ENCODE data around the gene PLEKHG3.
A peak's percentile ranks its signal among the peaks of the same experiment; 100 is the strongest.

PLEKHG3 gene

DNA sequence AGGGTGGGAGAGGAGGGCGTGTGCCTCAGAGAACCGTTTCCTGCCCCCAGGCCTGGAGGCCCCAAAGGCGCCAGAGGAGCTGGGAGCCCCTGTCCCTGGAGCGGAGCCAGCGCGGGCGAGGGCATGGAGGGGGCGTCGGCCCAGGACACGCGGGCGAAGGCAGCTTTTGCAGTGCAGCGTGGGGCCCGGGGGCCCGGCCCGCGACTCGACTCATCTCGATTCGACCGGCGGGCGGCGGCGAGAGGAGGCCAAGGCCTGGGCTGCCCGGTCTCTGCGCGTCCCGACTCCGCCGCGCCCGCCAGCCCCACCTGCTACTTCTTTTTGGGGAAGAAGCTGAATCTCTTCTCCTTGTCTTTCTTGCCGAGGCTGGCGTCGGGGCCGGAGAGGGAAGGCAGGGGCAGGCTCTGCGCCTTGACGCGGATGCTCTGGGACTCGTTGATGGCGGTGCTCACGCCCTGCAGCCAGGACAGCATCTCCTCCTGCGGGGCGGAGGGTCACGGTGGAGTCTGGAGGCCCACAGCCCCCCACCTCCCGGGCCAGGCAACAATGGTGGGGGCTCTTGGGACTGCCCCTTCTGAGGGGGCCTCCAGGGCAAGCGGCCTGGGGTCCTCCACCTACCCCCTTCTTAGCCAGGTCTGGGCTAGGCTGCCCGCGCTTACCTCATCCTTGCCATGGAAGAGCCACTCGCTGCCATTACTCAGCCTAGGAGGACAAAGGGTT lies 44.9 kb downstream of the PLEKHG3 start:
- DNase-seq, result no peak

DNA sequence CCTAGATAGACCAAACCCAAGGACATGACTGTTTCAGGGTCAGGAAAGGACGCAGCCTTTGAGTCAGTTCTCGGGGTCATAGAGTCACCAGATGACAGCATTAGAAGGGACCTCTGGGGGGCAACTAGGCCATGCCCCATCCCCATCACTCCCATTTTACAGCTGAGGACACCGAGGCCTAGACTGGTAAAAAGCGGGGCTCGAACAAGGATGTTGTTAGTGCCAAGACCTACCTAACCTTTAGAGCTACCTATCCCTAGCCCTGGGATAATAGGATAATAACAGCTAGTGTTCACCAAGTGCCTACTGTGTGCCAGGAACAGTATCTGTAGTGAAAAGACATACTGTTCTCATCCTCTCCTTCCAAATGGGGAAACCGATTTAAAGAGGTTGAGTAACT lies 48.7 kb downstream of the PLEKHG3 start:
- DNase-seq, result no peak

DNA sequence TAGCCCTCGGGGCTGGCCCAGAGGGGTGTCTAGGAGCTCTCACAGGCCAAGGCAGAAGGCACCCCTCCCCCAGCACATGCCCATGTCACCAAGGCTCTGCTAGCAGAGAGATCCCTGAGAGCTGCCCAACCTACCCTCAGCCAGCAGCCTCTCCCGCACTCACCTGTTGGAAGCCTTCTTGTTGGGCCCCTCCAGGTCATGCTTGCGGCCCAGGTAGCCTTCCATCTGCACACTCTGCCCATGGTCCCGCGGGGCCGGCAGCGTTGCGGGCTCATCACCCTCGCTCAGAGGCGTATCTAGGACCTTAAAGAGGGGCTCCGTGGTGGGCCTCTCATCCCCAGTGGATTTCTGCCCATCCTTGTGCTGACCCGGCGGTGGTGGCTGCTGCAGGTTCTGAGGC lies 49.1 kb downstream of the PLEKHG3 start:
- DNase-seq, result no peak

DNA sequence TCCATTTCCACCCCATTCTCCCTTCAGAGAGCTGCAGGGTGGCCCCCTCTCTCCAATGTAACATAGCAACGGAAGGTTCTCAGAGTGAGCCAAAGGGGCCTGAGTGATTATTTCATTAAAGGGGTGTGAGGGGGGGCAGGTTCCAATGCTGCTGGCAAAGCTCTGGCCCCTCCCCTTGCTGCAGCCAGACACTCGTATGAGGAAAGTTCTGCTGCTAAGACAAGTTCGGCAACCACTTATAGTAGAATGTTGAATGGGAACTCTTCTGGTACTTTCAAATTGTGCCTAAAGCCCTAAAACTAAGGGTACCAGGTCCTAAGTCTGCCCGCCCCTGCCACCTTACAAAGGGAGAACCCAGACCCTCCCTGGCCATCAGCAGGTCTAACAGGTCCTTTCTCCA lies 49.8 kb downstream of the PLEKHG3 start:
- DNase-seq, result no peak

DNA sequence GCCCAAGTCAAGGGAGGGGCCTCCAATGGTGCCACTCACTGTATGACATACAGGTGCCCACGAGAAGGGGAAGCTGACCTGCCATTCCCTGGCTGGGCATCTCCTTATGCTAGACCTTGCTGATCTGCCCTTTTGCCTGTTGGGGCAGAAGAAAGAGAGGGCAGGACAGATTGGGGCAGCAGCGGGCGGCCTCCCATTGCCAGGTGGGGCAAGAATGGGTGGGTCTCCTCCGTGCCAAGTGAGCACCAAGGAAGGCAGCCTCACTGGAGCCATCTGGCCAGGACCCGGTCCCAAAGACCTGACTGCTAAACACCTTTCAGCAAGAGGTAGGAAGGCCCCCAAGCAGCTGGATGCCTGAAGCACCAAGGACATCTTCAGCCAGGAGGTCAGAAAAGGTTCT lies 50.5 kb downstream of the PLEKHG3 start:
- DNase-seq, result no peak

DNA sequence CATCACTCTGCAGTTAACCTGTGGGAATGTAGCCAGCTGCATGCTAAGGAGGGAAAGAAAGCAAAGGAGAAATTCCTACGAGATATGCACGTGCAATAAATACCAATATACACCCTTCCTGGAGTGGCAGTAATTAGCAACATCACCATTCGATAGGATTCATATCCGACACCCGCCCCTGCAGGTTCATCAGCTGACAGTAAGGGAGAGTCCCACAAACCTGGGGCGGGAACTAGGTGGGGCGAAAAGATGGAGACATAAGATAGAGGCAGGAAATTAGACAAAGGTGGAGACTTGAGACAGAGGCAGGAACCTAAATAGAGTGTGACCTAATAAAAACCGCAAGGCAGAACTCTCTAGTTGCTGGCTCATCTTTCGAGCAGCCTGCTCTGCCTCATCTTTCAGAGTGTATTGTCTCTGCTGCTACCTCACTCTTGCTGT lies 51.6 kb downstream of the PLEKHG3 start:
- no peak for DNase-seq

DNA sequence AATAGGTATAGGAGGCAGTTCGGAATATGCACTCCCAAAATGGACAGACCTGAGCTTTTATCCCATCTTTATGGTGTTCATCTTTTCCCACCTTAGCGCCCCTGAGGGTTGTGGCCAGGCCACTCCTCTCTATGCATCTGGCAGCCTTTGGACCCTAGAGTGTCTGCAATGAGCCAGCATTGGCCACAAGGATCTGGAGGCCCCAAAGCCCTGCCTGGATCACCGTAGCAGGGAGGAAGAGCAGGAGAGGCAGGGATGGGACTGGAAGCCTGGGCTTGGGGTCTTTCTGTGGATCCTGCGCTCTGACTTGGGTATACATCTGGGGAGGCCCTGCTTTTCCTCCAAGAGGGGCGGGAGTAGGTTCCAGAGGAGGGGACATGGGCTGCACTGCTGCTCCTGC lies 52.5 kb downstream of the PLEKHG3 start:
- no peak for DNase-seq

DNA sequence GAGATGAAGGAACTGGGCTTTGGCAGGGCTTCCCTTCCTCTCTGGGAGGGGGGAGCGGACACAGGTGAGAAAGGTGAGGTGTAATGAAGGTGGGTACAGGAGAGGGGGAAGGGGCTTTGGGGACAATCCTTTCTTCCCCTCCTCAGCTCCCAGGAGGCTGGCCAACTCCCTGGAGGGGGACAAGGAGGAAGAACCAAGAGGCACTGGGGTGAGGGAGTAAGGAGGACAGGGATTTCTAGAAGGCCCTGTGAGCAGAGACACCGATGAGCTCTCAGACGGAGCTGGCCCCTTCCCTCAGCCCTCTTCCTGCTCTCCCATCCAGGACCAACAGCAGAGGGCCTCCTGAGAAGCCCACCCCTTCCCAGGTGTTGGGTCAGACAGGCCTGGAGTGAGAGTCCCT lies 53.4 kb downstream of the PLEKHG3 start:
- no peak for DNase-seq

DNA sequence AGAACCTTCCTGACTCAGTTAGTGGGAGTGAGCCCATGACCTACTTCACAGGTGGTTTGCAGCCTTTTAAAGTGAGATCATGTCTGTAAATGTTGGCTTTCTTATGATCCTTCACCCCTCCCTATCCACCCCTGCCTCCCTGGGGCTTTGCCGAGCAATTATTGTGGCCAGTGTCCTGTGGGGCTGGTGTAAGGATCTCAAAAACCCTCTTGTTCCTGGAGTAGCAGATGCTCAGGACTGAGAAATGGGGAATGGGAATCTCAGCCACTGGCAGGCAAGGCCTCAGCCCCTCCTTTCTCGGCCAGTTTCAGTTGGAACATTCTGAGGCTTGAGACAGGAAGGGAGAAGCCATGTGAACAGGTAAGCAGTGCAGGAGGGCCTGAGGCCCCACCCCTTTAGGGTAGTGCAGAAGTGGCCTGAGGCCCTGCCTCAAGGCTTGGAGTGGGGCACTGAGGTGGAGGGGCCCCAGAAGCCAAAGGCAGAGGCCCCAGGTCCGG lies 53.8 kb downstream of the PLEKHG3 start:
- DNase-seq, result no peak

DNA sequence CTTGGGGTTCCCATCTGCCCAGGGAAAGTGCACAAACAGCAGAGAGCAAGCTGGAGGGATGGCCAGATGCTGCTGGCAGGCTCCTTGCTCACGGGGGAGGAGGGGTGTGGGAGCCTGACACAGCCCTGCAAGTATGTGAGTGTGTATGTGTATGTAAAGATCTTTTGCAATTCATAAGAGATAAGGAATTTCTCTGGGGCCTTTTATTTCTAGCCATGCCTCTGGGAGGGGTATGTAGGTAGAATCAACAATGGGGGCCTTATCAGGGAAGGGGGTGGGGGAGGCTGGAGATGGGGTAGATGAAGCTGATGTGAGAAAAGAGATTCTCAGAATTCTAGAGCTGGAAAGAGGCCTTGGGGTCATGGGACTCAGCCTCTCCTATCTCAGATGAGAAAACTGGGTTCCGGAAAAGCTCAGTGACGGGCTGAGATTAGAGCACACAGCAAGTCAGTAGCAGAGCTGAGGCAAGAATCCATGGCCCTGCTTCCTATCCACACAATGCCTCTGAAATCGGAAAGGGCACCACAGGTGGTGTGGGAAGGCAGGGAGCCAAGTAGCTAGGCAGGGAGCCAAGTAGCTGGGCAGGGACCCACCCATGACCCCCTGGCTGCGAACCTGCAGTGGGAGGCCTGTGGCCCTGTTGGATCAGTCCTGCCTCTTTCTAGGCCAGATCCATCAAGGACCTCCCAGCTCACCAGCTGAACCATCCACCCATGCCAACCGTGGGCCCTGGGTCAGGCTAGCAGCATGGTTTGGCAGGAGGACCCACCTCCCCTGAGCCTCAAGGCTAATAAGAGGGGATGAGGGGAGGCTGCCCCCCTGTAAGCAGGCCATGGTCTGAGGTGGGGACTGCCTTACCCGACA lies 54.7 kb downstream of the PLEKHG3 start:
- no peak for DNase-seq

DNA sequence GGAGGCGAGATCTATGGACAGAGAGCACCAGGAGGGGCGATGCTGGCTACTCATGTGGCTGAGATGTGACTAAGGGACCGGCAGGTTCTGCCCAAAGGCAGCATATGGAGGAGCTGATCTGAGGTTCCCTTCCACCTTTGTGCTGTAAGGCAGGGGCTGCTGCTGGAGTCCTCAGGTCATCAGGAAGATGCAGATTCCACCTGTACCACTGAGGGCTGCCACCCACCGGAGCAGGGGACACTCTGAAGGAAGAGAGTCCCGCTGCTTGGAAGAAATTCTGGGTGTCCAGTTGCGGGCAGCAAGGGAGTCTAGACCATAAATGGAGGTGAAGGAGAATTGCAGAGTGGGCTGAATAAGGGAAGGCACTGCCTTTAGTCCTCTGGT lies 55.3 kb downstream of the PLEKHG3 start:
- DNase-seq, result no peak

DNA sequence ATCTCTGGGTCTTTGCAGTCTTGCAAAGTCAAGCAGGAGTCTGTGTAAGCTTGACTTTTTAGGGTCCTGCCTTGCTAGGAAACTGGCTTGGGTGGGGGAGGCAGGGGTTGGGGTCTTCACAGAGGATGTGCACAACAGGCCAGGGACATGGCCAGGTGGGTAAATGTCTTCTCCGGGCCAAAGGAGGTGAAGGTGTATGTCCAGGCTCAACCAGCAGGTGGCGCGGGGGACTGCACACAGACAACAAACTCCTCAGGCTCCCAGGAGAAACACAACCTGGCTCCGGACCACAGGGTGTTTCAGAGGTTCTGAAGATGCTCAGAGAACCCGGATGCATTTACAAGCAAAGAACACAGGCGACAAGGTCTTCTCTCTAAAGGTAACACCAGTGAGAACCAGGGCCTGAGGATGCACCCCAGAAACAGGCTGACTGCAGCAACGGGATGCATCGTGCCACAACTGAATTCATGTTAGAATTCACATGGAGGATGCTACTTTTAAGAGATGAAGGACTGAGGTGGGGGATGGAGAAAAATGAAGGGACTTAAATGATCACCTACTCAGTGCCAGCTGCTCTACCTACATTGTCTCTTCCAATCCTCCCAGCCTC lies 56.0 kb downstream of the PLEKHG3 start:
- peak; percentile 18 for DNase-seq

DNA sequence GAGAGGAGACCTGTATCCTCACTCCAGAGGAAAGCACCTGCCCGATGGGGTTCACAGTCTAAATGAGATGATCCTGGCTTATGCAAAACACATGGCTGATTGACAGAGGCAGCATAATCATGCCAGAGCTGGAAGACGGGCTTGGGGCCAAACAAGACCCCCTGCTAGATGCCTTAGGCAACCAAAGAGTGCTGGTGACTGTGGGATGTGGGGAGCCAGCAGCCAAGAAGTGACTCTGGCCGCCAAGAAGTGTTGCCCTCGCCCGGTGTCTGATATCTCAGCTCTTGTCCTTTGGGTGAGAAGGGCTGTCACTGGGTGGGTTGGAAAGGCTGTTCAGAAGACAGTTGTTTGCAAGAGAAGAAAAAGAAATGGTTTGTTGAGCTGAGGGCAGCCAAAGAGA lies 56.7 kb downstream of the PLEKHG3 start:
- no peak for DNase-seq

DNA sequence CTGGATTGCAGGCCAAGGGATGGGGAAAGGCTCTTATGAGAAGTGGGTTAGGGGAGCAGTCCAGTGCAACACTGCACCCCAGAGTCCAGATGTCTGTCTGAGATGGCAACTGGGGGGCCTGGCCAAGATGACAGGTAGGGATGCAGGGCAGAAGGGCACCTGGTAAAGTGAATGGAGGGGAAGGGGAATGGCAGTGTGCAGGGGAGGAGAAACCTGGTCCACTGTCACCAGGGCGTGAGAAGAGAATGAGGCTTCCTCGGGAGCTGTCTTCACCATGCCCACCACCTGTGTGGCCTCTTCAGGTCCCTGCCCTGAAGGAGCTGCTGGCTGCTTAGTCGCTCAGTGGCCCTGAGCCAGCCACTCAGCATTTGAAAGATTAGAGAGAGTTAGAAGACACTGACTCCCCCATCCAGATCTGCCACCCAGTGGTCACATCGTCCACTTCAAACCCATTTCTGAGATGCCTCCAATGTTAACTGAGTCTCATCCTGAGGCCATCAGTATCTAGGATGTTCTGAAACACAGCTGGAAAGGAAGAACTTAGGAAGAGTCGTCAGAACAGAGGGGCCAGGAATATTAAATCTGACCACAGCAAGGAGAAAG lies 57.3 kb downstream of the PLEKHG3 start:
- no peak for DNase-seq

DNA sequence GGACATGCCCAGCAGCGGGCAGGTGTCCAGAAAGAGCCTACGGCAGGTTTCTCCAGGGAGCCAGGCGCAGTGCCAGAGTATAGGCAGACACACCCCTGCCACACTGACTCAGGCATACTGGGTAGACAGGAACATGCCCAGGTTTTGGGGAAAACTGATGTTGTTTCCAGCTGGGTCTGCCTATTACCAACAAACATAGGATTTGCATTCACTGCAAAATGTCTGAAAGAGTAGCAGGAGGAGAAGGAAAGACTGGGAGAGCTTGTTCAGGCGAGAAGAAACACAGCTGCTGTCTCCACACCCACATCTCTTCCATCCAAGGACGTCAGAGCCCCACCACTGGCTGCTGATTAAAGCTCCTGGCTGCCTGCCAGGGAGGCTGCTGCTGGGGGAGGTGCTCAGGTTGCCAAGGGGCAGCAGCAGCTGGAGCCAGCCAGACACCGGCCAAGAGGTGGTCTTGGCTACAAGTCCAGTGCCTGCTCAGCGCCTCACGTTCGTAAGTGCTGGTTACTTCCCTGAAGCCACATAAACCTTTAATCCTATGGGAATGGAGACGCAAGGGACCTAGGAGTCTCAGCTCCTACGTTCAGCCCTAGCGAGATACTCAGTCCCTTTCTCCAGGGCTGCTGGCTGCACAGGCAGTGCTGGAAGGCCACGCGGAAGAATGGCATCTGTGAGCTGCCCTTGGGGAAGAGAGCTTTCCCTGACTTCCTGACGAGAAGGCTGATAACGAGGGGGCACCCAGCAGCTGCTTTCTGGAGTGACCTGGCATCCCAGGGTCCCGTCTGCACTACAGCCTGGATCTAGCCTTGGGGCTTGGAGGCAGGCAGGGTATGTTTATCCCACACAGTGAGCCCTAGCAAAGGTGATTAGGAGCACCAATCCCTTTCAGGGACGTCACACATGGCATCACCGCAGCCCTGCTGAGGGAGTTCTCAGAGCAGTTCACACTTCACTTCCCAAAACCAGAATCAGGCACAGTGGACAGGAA lies 58.1 kb downstream of the PLEKHG3 start:
- DNase-seq, result peak; percentile 91

DNA sequence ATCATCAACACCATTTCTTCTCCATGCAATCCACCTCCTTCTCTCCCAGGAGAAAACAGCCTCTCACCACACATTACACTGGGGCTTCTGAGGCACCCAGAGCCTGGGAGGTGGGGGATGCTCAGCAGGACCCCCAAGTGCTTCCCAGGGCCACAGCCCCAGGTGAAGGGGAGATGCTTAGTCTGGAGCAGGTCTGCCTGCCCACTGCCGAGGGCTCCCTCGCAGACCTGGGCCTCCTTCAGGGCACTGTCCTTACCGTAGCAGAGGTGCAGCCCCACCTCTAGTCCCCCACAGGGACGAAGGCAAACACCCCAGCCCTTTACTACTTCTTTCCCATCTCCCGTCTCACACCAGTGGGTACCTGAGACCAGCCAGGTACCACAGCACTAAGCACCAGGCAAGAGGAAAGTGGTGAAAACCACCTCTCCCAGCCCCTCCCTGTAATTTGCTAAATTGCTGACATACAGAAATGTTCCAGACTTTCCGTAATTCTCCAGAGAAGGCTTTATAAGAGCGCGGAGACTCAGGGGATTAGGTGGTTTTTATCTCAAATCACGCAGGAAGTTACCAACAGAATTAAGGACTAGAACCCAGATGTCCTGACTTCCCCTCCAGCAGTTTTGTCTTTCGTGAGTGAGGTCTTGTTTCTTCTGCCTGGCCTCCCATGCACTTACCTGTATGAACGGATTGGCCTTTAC lies 59.0 kb downstream of the PLEKHG3 start:
- DNase-seq, result no peak

DNA sequence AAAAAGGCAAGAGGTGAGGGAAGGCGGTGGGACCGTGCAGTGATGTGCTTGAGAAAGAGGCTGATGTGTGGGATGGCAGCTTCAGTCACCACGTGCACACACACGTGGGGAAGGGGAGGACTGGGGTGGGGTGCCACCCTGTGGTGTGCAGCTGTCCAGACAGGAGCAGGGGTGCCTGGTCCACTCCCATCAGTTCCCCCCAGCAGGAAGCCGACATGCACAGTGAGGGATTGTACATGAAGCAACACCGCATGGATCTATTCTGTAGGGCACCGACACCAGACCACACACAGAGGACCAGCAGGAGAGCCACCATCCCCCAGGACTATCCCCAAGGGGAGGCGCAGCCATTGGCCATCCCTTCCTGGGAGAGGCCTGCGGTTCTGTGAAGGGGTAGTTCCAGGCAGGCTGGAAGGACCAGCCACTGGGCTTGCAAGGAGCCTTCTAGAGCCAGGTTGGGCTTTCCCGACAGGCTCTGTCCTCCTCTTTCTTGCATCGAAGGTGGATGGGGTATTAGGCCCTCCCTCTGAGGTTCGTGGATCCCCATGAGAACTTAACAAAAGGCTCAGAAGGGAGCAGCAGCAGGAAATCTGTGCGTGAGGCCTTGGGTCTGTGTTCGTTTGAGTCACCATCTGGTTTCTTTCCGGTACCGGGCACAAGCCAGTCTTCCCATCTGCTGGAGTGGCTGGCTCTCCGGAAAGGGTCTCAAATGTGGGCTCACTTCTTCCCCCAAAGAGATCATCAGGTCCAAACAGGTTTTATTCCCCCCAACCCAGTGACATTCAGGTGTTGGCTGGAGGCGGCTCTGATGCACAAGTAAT lies 59.8 kb downstream of the PLEKHG3 start:
- peak; percentile 55 for DNase-seq

DNA sequence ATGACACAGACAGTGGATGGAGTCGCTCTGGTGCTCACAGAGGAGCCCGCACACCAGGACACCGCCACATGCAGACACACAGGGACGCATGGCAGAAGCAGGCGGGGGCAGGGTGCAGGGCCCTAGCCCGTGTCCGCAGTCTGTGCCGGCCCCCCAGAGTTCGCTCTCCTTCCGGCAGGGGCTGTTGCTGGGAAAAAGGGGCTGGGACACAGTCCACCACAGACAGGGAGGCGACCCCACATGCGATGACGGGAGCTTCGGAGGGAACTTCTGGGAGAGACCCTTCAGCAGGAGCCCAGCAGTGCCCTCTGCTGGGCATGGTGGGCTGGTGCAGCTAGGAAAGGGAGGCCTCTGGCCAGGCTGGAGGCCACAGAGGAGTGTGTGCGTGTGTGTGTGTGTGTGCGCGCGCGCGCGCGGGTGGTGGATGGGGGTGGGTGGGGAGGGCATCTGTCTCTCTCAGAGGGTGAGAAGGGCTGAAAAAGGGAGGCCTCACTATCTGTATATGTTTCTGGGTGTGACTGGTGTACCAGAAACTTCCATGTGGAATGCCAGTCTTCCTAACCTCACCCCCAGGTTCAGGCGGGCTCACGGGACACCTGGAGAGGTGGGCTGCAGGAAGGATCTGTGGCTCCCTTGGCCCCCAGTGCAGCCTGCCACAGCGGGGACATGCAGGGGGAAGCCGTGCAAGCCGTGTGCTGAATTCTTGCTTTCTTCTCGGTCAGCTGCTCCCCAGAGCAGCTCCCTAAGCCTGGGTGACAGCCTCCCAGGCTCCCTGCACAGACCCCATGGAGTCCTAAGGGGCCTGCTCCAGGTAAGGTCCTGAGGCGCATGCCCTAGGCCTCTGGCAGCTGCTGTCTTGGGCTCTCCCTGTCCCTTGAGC lies 60.7 kb downstream of the PLEKHG3 start:
- DNase-seq, result peak; percentile 76

DNA sequence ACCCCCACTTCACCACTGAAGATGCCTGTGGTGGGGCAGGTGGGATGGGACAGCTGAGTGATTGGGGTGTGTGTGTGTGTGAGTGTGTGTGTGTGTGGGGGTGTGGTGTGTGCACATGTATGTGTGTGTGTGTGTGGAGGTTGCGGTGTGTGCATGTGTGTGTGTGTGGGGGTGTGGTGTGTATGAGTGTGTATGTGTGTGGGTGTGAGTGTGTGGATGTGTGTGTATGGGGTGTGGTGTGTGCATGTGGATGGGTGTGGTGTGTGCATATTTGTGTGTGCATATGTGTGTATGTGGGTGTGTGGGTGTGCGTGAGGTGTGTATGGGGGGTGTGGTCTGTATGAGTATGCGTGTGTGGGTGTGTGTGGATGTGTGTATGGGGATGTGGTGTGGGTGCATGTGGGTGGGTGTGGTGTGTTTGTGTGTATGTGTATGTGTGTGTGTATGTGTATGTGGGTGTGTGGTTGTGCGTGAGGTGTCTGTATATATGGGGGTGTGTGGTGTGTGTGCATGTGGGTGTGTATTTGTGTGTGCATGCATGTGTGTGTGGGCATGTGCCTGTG lies 61.6 kb downstream of the PLEKHG3 start:
- no peak for DNase-seq
